Sigmoid colon (tissue), 4 donors: ENCODE measurements around the gene SNX8.

Experiments used
- CTCF ChIP-seq, 4 experiments: fragments of 450-650 bp in 3 of 4; fragments of 200-600 bp in 1 of 4; IDR thresholded peaks; one replicate each; pipeline ENCODE4 v1.5.1; 2016 to 2019; ENCODE audit warnings: antibody characterized with exemption in 4 of 4, mild to moderate bottlenecking in 3 of 4, moderate library complexity in 2 of 4
- POLR2A ChIP-seq, 2 donors: fragments of 450-650 bp; IDR thresholded peaks; one replicate each; pipeline ENCODE4 v1.6.1; 2016; ENCODE audit warnings: antibody characterized with exemption in 2 of 2, mild to moderate bottlenecking in 2 of 2, moderate library complexity in 2 of 2
- POLR2AphosphoS5 ChIP-seq, 4 donors: sonication (generic); formaldehyde crosslinking; IDR thresholded peaks; one replicate each; pipeline ENCODE4 v1.6.1; 2017; ENCODE audit warnings: antibody characterized with exemption in 4 of 4

GRCh38 chr7:2321020-2321419 is 6.8 kb upstream of the SNX8 start:
- TF ChIP-seq CTCF (IDR thresholded peaks at IDR 0.05), result no peak
- TF ChIP-seq POLR2AphosphoS5 (IDR thresholded peaks at IDR 0.05), result no peak
- TF ChIP-seq POLR2A (IDR thresholded peaks at IDR 0.05), result no peak
